Activated CD4-positive, alpha-beta T cell treated with anti-CD3 and anti-CD28 coated beads for 36 hours (primary cell): ENCODE results near the gene PRSS36. TPM values are rescaled to one million over a fixed set of nuclear protein-coding genes. Genes with fewer than 3 reads are reported as not detected.

Experiments
- ATAC-seq: fragments of 200-7000 bp; cut with Tn5 transposase; one replicate; pipeline ENCODE4 v1.10.0; 2021; ENCODE audit warnings: mild to moderate bottlenecking, moderate library complexity
- CTCF ChIA-PET: fragments of 350-600 bp; sonication (Branson Sonifier 250); formaldehyde crosslinking; loops from one replicate; lab custom pipeline; 2021; ENCODE audit warnings: antibody characterized with exemption; lab: Charles Lee
- POLR2A ChIA-PET: fragments of 350-600 bp; sonication (Branson Sonifier 250); formaldehyde crosslinking; loops from one replicate; lab custom pipeline; 2021; ENCODE audit warnings: antibody characterized with exemption, inconsistent platforms; lab: Charles Lee
- DNase-seq: peaks from one replicate; pipeline ENCODE4 v3.0.0-alpha.2; 2020
- H3K27ac Mint-ChIP-seq: one replicate; pipeline ENCODE4 v1.8.0; 2021; ENCODE audit warnings: mixed read lengths
- H3K27me3 Mint-ChIP-seq: one replicate; pipeline ENCODE4 v1.8.0; 2021; ENCODE audit warnings: mixed read lengths
- H3K36me3 Mint-ChIP-seq: one replicate; pipeline ENCODE4 v1.8.0; 2021; ENCODE audit warnings: low read depth, mixed read lengths
- H3K4me1 Mint-ChIP-seq: one replicate; pipeline ENCODE4 v1.8.0; 2021; ENCODE audit warnings: mixed read lengths
- H3K4me3 Mint-ChIP-seq: one replicate; pipeline ENCODE4 v1.8.0; 2021; ENCODE audit warnings: mild to moderate bottlenecking, moderate library complexity, mixed read lengths
- H3K9me3 Mint-ChIP-seq: one replicate; pipeline ENCODE4 v1.8.0; 2021; ENCODE audit warnings: low read depth, mixed read lengths
- intact Hi-C, 2 experiments: fragments of 100-400 bp; cut with DNase I in 1 of 2; cut with micrococcal nuclease in 1 of 2; formaldehyde crosslinking; loops; one replicate each; pipeline versions ENCODE4 v1.14.2 to v1.15.1; 2022 to 2024; cut with DNase I, micrococcal nuclease
- total RNA-seq, 2 experiments: library from RNA; stranded (reverse); gene quantifications; one replicate each; pipeline ENCODE4 v1.2.3, GENCODE V29; 2021

The PRSS36 gene
- total RNA-seq, 2 experiments from 2014 or later: 0.26 to 0.43 TPM

GRCh38 chr16:31191697-31192428, 42.0 kb upstream of the PRSS36 start:
- H3K4me3 Mint-ChIP-seq: no peak overlapping the region
- H3K27me3 Mint-ChIP-seq: no peaks in the 10 kb centered on the region
- ChIA-PET CTCF (no interaction called here), POLR2A (interaction anchor here (0.6 to 2.3 kb wide), 5 partner anchors 9 to 246 kb away, joined by 3 to 16 read pairs (median 11); partner anchors contain the start of gene FUS)
- DNase-seq (no peak), ATAC-seq (no peak)
- intact Hi-C loops: no loop called here
- peak overlapping the region; percentile 56 for H3K27ac Mint-ChIP-seq
- no peaks in the 10 kb centered on the region for H3K9me3 Mint-ChIP-seq
- H3K4me1 Mint-ChIP-seq: peaks cover 67% of the 10 kb centered on the region
- H3K36me3 Mint-ChIP-seq: peaks cover 94% of the 10 kb centered on the region

- peak overlapping the region; percentile 20 for H3K27ac Mint-ChIP-seq
- ATAC-seq (no peak), DNase-seq (no peak)
- CTCF ChIA-PET: no interaction called here
- no peaks in the 10 kb centered on the region for H3K27me3 Mint-ChIP-seq
- POLR2A ChIA-PET: interaction anchor here (1.1 to 2.3 kb wide), 3 partner anchors 8 to 11 kb away, joined by 3 to 21 read pairs (median 5); partner anchors contain the start of gene FUS
- peaks cover 73% of the 10 kb centered on the region for H3K4me1 Mint-ChIP-seq
- intact Hi-C loops: no loop called here
- H3K36me3 Mint-ChIP-seq: peaks cover 96% of the 10 kb centered on the region
- H3K9me3 Mint-ChIP-seq: no peaks in the 10 kb centered on the region
- no peak overlapping the region for H3K4me3 Mint-ChIP-seq
Measured at GRCh38 chr16:31190818-31191444, 41.1 kb upstream of the PRSS36 start.

- peaks cover 81% of the 10 kb centered on the region for H3K4me1 Mint-ChIP-seq
Measured at GRCh38 chr16:31190061-31190460, 40.2 kb upstream of the PRSS36 start.

GRCh38 chr16:31189412-31189778, 39.5 kb upstream of the PRSS36 start:
- peaks cover 97% of the 10 kb centered on the region for H3K36me3 Mint-ChIP-seq
- ChIA-PET CTCF (no interaction called here), POLR2A (interaction anchor here (0.6 to 2.3 kb wide), 4 partner anchors 8 to 63 kb away, joined by 3 to 21 read pairs (median 4); partner anchors contain the start of gene FUS)
- H3K4me3 Mint-ChIP-seq: no peak overlapping the region
- H3K9me3 Mint-ChIP-seq: no peaks in the 10 kb centered on the region
- no peaks in the 10 kb centered on the region for H3K27me3 Mint-ChIP-seq
- DNase-seq (no peak), ATAC-seq (no peak)
- intact Hi-C loops: loop anchor here in 1 of 2 experiments (10.0 kb wide), 1 partner anchor 815 kb away; the partner anchor contains the start of genes MYL11 and TBC1D10B
- peak overlapping the region; percentile 61 for H3K27ac Mint-ChIP-seq
- H3K4me1 Mint-ChIP-seq: peaks cover 82% of the 10 kb centered on the region

More at GRCh38 chr16:31190061-31190460, 40.2 kb upstream of the PRSS36 start:
- Mint-ChIP-seq H3K27me3 (no peaks in the 10 kb centered on the region), H3K4me3 (no peak overlapping the region), H3K9me3 (no peaks in the 10 kb centered on the region), H3K36me3 (peaks cover 97% of the 10 kb centered on the region), H3K27ac (peak overlapping the region; percentile 32)
- CTCF ChIA-PET: no interaction called here
- ATAC-seq (no peak), DNase-seq (no peak)
- POLR2A ChIA-PET: interaction anchor here (0.6 to 2.3 kb wide), 2 partner anchors 10 to 62 kb away, joined by 3 to 21 read pairs; partner anchors contain the start of gene FUS
- intact Hi-C loops: no loop called here

GRCh38 chr16:31188450-31189411, 38.9 kb upstream of the PRSS36 start:
- no peak for ATAC-seq
- peaks cover 81% of the 10 kb centered on the region for H3K4me1 Mint-ChIP-seq
- no peak for DNase-seq
- intact Hi-C loops: loop anchor here in 1 of 2 experiments (10.0 kb wide), 1 partner anchor 814 kb away; the partner anchor contains the start of genes MYL11 and TBC1D10B
- no peaks in the 10 kb centered on the region for H3K27me3 Mint-ChIP-seq
- no peak overlapping the region for H3K4me3 Mint-ChIP-seq
- POLR2A ChIA-PET: interaction anchor here (0.9 to 2.3 kb wide), 5 partner anchors 7 to 13 kb away, joined by 3 to 21 read pairs (median 4); partner anchors contain the start of genes FUS and PYCARD
- CTCF ChIA-PET: no interaction called here
- peaks cover 96% of the 10 kb centered on the region for H3K36me3 Mint-ChIP-seq
- peak overlapping the region; percentile 61 for H3K27ac Mint-ChIP-seq
- H3K9me3 Mint-ChIP-seq: no peaks in the 10 kb centered on the region

GRCh38 chr16:31187808-31188189, 37.9 kb upstream of the PRSS36 start:
- Mint-ChIP-seq H3K4me3 (no peak overlapping the region), H3K9me3 (no peaks in the 10 kb centered on the region)
- DNase-seq: no peak

GRCh38 chr16:31186930-31187807, 37.3 kb upstream of the PRSS36 start:
- CTCF ChIA-PET: interaction anchor here (1.0 kb wide), 1 partner anchor 45 kb away, joined by 3 read pairs; no protein-coding TSS in a partner anchor
- intact Hi-C loops: loop anchor here in 1 of 2 experiments (1.0 to 10.0 kb wide), 2 partner anchors 8 to 812 kb away; partner anchors contain the start of genes MYL11 and TBC1D10B
- ATAC-seq: no peak

More at GRCh38 chr16:31187808-31188189, 37.9 kb upstream of the PRSS36 start:
- ChIA-PET CTCF (interaction anchor here (1.0 kb wide), 1 partner anchor 45 kb away, joined by 3 read pairs; no protein-coding TSS in a partner anchor), POLR2A (interaction anchor here (1.0 to 1.5 kb wide), 2 partner anchors 8 to 14 kb away, joined by 4 to 7 read pairs; partner anchors contain the start of gene PYCARD)
- H3K4me1 Mint-ChIP-seq: peaks cover 87% of the 10 kb centered on the region
- intact Hi-C loops: loop anchor here in 1 of 2 experiments (10.0 kb wide), 1 partner anchor 813 kb away; the partner anchor contains the start of genes MYL11 and TBC1D10B
- no peaks in the 10 kb centered on the region for H3K27me3 Mint-ChIP-seq
- H3K27ac Mint-ChIP-seq: peak overlapping the region; percentile 80
- H3K36me3 Mint-ChIP-seq: peaks cover 97% of the 10 kb centered on the region
- no peak for ATAC-seq

GRCh38 chr16:31186176-31186575, 36.3 kb upstream of the PRSS36 start:
- DNase-seq: no peak
- CTCF ChIA-PET: no interaction called here

More at GRCh38 chr16:31186930-31187807, 37.3 kb upstream of the PRSS36 start:
- no peaks in the 10 kb centered on the region for H3K27me3 Mint-ChIP-seq
- DNase-seq: no peak
- H3K4me1 Mint-ChIP-seq: peaks cover 92% of the 10 kb centered on the region
- POLR2A ChIA-PET: interaction anchor here (1.0 to 1.5 kb wide), 2 partner anchors 9 to 14 kb away, joined by 4 to 7 read pairs; partner anchors contain the start of gene PYCARD
- peaks cover 99% of the 10 kb centered on the region for H3K36me3 Mint-ChIP-seq
- peak overlapping the region; percentile 80 for H3K27ac Mint-ChIP-seq
- H3K4me3 Mint-ChIP-seq: no peak overlapping the region
- H3K9me3 Mint-ChIP-seq: no peaks in the 10 kb centered on the region

GRCh38 chr16:31185339-31185738, 35.5 kb upstream of the PRSS36 start:
- H3K36me3 Mint-ChIP-seq: peaks cover 98% of the 10 kb centered on the region
- H3K4me1 Mint-ChIP-seq: peaks cover 81% of the 10 kb centered on the region
- H3K27ac Mint-ChIP-seq: peak overlapping the region; percentile 80
- intact Hi-C loops: loop anchor here in 1 of 2 experiments (10.0 kb wide), 1 partner anchor 811 kb away; the partner anchor contains the start of genes MYL11 and TBC1D10B
- DNase-seq (no peak), ATAC-seq (no peak)
- H3K9me3 Mint-ChIP-seq: no peaks in the 10 kb centered on the region
- ChIA-PET CTCF (no interaction called here), POLR2A (interaction anchor here (1.3 to 1.6 kb wide), 2 partner anchors 8 to 10 kb away, joined by 4 read pairs; no protein-coding TSS in a partner anchor)
- peak overlapping the region; percentile 25 for H3K4me3 Mint-ChIP-seq
- no peaks in the 10 kb centered on the region for H3K27me3 Mint-ChIP-seq

More at GRCh38 chr16:31186176-31186575, 36.3 kb upstream of the PRSS36 start:
- H3K4me3 Mint-ChIP-seq: peak overlapping the region; percentile 25
- no peaks in the 10 kb centered on the region for H3K9me3 Mint-ChIP-seq
- no peaks in the 10 kb centered on the region for H3K27me3 Mint-ChIP-seq
- H3K36me3 Mint-ChIP-seq: peaks cover 99% of the 10 kb centered on the region
- peak overlapping the region; percentile 80 for H3K27ac Mint-ChIP-seq
- no peak for ATAC-seq
- POLR2A ChIA-PET: interaction anchor here (1.3 to 1.6 kb wide), 2 partner anchors 9 kb away, joined by 4 read pairs; no protein-coding TSS in a partner anchor
- intact Hi-C loops: loop anchor here in 1 of 2 experiments (1.0 to 10.0 kb wide), 2 partner anchors 9 to 811 kb away; partner anchors contain the start of genes MYL11 and TBC1D10B
- peaks cover 88% of the 10 kb centered on the region for H3K4me1 Mint-ChIP-seq
